Muscle of arm (tissue), 12 donors: ENCODE measurements around the gene ZDHHC16. TPM values are rescaled to one million over a fixed set of nuclear protein-coding genes. Genes with fewer than 3 reads are reported as not detected.

Source experiments
- polyA plus RNA-seq, 12 donors: library from polyadenylated mRNA; unstranded; fragments of 120-200 nt; gene quantifications; one replicate each; pipeline ENCODE4 v1.2.1, GENCODE V29; 2013; ENCODE audit not compliant: insufficient read length in 12 of 12

The ZDHHC16 gene
- polyA plus RNA-seq, 12 donors, result 23.8 to 39.9 (median 30.6) TPM; not detected in 1

Other genes with a start within 250 kb of the ZDHHC16 start
- gene ARHGAP19, start 153.5 kb upstream of the ZDHHC16 start, polyA plus RNA-seq, result 10 to 100 TPM in 10 of 12 donors, 1 to 10 TPM in 1, not detected in 1; 8.3 to 29.0 (median 14.2) TPM
- 1 to 10 TPM in 9 of 12 donors, under 1 TPM in 1, not detected in 2; 0.81 to 2.6 (median 1.6) TPM for gene FRAT1, start 126.9 kb upstream of the ZDHHC16 start, polyA plus RNA-seq
- gene FRAT2, start 111.4 kb upstream of the ZDHHC16 start, polyA plus RNA-seq, result 1 to 10 TPM in 10 of 12 donors, not detected in 2; 3.4 to 7.2 (median 4.2) TPM
- 10 to 100 TPM in 11 of 12 donors, not detected in 1; 11.5 to 28.0 (median 18.4) TPM for gene RRP12, start 44.8 kb upstream of the ZDHHC16 start, polyA plus RNA-seq
- 100 to 1,000 TPM in 5 of 12 donors, 10 to 100 TPM in 6, not detected in 1; 81.0 to 148 (median 93.8) TPM for gene PGAM1, start 20.0 kb upstream of the ZDHHC16 start, polyA plus RNA-seq
- gene EXOSC1, start 169 bp upstream of the ZDHHC16 start, polyA plus RNA-seq, result 10 to 100 TPM in 11 of 12 donors, not detected in 1; 24.0 to 31.5 (median 27.5) TPM
- gene MMS19, start 52.2 kb downstream of the ZDHHC16 start, polyA plus RNA-seq, result 10 to 100 TPM in 11 of 12 donors, not detected in 1; 41.0 to 81.2 (median 62.2) TPM
- gene UBTD1, start 52.7 kb downstream of the ZDHHC16 start, polyA plus RNA-seq, result 10 to 100 TPM in 8 of 12 donors, 1 to 10 TPM in 3, not detected in 1; 9.5 to 21.4 (median 12.1) TPM
- gene ANKRD2, start 126.6 kb downstream of the ZDHHC16 start, polyA plus RNA-seq, result 10 to 100 TPM in 7 of 12 donors, 1 to 10 TPM in 4, not detected in 1; 3.8 to 43.4 (median 19.2) TPM
- gene HOGA1, start 138.2 kb downstream of the ZDHHC16 start, polyA plus RNA-seq, result 1 to 10 TPM in 5 of 12 donors, under 1 TPM in 5, not detected in 2; 0.45 to 1.7 (median 0.96) TPM
- gene C10orf62, start 143.5 kb downstream of the ZDHHC16 start, polyA plus RNA-seq, result under 1 TPM in 3 of 12 donors, not detected in 9; 0.18 to 0.20 (median 0.18) TPM
- 1 to 10 TPM in 11 of 12 donors, not detected in 1; 3.8 to 7.6 (median 5.6) TPM for gene MORN4, start 187.3 kb downstream of the ZDHHC16 start, polyA plus RNA-seq
- 10 to 100 TPM in 4 of 12 donors, 1 to 10 TPM in 7, not detected in 1; 7.8 to 11.6 (median 9.7) TPM for gene PI4K2A, start 194.5 kb downstream of the ZDHHC16 start, polyA plus RNA-seq
- gene AVPI1, start 241.1 kb downstream of the ZDHHC16 start, polyA plus RNA-seq, result 10 to 100 TPM in 1 of 12 donors, 1 to 10 TPM in 10, not detected in 1; 2.9 to 12.8 (median 4.0) TPM